Chondrocyte (in vitro differentiated cells): ENCODE measurements around the gene RNF168. TPM values are rescaled to one million over a fixed set of nuclear protein-coding genes. Genes with fewer than 3 reads are reported as not detected.
"Not testable (repeated sequence)": the region's sequence is repeated elsewhere in the genome, so short reads cannot be mapped to it uniquely, and the experiment has no call there.

Experiments used
- DNase-seq: peaks from one replicate; pipeline ENCODE4 v3.0.0; 2021; ENCODE audit warnings: mixed read lengths, low spot score
- H3K27ac Mint-ChIP-seq: one replicate; pipeline ENCODE4 v1.8.0; 2021; ENCODE audit warnings: mild to moderate bottlenecking, moderate library complexity, mixed read lengths; ENCODE audit not compliant: unreplicated experiment
- H3K27me3 Mint-ChIP-seq: 2 replicates; pipeline ENCODE4 v1.8.0; 2021; ENCODE audit warnings: low read depth, mixed read lengths
- H3K36me3 Mint-ChIP-seq: 2 replicates; pipeline ENCODE4 v1.8.0; 2021; ENCODE audit warnings: low read depth, mixed read lengths
- H3K4me1 Mint-ChIP-seq: 2 replicates; pipeline ENCODE4 v1.8.0; 2021; ENCODE audit warnings: low read depth, mild to moderate bottlenecking, mixed read lengths
- H3K4me3 Mint-ChIP-seq: one replicate; pipeline ENCODE4 v1.8.0; 2021; ENCODE audit warnings: mild to moderate bottlenecking, moderate library complexity, mixed read lengths; ENCODE audit not compliant: unreplicated experiment
- H3K9me3 Mint-ChIP-seq: 2 replicates; pipeline ENCODE4 v1.8.0; 2021; ENCODE audit warnings: low read depth, mixed read lengths
- total RNA-seq: library from RNA; stranded (reverse); gene quantifications from 3 replicates; pipeline ENCODE4 v1.2.1, GENCODE V29; 2021
- TF ChIP-seq, protein P1 (sequence below): fragments of 200-600 bp; sonication (generic); IDR thresholded peaks from 2 replicates; pipeline ENCODE4 v1.5.0; 2021; ENCODE audit warnings: antibody characterized with exemption, mild to moderate bottlenecking, moderate library complexity

Gene RNF168
- total RNA-seq, 1 donor from 2014 or later: 19.5 TPM

DNA sequence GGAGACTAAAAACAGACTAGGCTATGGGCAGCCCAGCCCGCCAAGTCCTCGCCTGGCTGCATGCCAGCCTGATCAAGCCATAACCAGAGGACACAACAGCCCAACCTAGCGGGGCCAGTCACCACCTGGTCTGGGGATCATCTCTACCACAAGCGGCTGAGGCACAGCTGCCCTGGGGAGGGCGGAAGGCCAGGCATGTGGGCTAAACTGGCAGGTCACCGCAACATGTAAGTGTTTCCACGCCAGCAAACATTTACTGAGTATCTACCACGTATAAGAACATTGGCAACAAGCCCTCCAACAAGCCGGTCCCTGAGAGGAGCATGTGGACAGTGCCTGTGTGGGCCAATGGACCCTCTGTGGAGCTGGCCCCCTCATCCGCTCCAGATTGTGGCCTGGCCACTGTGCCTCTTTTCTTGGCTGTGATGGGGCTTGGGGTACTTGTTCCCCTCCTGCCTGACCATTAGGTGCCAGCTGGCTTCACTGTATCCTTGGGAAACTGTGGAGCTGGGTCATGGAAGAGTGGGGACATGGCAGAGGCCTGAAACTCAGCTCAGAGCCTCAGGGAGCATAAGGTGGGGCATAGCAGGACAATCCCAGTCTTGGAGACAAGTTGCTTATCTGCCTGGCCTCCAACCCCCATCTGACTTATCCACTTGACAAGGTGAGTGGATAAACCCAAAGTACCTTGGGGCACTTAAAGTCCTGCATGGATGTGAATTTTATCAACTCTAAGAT is 80.4 kb downstream of the RNF168 start:
- H3K27me3 Mint-ChIP-seq: no peaks in the 10 kb centered on the region
- H3K9me3 Mint-ChIP-seq: no peaks in the 10 kb centered on the region
- no peak for DNase-seq
- no peaks in the 10 kb centered on the region for H3K36me3 Mint-ChIP-seq
- TF ChIP-seq, protein P1, sequence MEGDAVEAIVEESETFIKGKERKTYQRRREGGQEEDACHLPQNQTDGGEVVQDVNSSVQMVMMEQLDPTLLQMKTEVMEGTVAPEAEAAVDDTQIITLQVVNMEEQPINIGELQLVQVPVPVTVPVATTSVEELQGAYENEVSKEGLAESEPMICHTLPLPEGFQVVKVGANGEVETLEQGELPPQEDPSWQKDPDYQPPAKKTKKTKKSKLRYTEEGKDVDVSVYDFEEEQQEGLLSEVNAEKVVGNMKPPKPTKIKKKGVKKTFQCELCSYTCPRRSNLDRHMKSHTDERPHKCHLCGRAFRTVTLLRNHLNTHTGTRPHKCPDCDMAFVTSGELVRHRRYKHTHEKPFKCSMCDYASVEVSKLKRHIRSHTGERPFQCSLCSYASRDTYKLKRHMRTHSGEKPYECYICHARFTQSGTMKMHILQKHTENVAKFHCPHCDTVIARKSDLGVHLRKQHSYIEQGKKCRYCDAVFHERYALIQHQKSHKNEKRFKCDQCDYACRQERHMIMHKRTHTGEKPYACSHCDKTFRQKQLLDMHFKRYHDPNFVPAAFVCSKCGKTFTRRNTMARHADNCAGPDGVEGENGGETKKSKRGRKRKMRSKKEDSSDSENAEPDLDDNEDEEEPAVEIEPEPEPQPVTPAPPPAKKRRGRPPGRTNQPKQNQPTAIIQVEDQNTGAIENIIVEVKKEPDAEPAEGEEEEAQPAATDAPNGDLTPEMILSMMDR: no peak
- peaks cover 25% of the 10 kb centered on the region for H3K4me1 Mint-ChIP-seq
- H3K27ac Mint-ChIP-seq: no peak overlapping the region
- H3K4me3 Mint-ChIP-seq: no peak overlapping the region

DNA sequence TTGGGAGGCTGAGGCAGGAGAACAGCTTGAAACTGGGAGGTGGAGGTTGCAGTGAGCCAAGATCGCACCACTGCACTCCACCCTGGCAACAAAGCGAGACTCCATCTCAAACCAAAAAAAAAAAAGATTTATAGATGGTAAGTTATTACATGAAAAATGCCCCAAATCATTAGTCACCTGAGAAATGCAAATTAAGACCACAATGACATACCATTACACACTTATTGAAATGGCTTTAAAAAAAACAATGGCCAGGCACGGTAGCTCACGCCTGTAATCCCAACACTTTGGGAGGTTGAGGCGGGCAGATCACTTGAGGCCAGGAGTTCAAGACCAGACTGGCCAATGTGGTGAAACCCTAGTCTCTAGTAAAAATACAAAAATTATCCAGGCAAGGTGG is 81.9 kb downstream of the RNF168 start:
- not testable (repeated sequence) for H3K27me3 Mint-ChIP-seq, H3K4me3 Mint-ChIP-seq, H3K9me3 Mint-ChIP-seq, H3K36me3 Mint-ChIP-seq, H3K27ac Mint-ChIP-seq, DNase-seq
- H3K4me1 Mint-ChIP-seq: peaks cover 30% of the 10 kb centered on the region

DNA sequence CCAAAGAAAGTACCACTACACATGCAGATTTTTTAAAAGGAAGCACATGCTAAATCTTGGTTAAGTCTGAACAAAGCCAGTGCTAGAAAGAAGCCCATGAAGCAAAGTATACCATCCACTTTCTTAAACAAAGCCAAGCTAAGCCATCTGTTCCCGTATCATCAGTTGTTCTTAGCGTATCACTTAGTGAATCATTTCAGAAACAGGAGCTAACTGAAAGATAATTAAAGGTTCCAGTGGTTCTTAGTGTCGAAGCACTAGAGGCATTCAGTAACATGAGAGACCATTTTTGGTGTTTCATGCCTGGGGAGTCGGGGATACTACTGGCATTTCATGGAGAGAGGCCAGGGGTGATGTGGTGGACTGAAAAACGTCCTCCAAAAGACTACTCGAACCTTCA is 84.2 kb downstream of the RNF168 start:
- no peaks in the 10 kb centered on the region for H3K9me3 Mint-ChIP-seq
- no peak overlapping the region for H3K4me3 Mint-ChIP-seq
- TF ChIP-seq, protein P1: no peak
- no peak for DNase-seq
- H3K36me3 Mint-ChIP-seq: no peaks in the 10 kb centered on the region
- H3K27me3 Mint-ChIP-seq: no peaks in the 10 kb centered on the region
- peaks cover 35% of the 10 kb centered on the region for H3K4me1 Mint-ChIP-seq
- no peak overlapping the region for H3K27ac Mint-ChIP-seq

Other genes starting within 250 kb of the RNF168 start
- 74.4 to 84.1 TPM (median 75.7 TPM) in 3 replicates for gene PCYT1A, start 216.0 kb downstream of the RNF168 start, total RNA-seq
- gene DYNLT2B, start 185.5 kb downstream of the RNF168 start, total RNA-seq: 10.6 to 19.5 TPM (median 12.1 TPM) in 3 replicates
- gene TM4SF19, start 165.4 kb downstream of the RNF168 start, total RNA-seq: 0.47 to 0.62 TPM in 2 of 3 replicates, not detected in the other
- gene UBXN7, start 71.3 kb downstream of the RNF168 start, total RNA-seq: 57.6 to 69.4 TPM (median 62.5 TPM) in 3 replicates
- not detected in 3 replicates for gene SMCO1, start 11.6 kb upstream of the RNF168 start, total RNA-seq
- 12.2 to 13.8 TPM (median 12.8 TPM) in 3 replicates for gene WDR53, start 64.8 kb upstream of the RNF168 start, total RNA-seq
- 9.8 to 10.0 TPM (median 9.9 TPM) in 3 replicates for gene FBXO45, start 64.9 kb upstream of the RNF168 start, total RNA-seq
- 0.38 to 0.50 TPM in 2 of 3 replicates, not detected in the other for gene NRROS, start 135.9 kb upstream of the RNF168 start, total RNA-seq
- 2.1 to 2.8 TPM (median 2.5 TPM) in 3 replicates for gene CEP19, start 208.5 kb upstream of the RNF168 start, total RNA-seq
- gene PIGX, start 208.6 kb upstream of the RNF168 start, total RNA-seq: 27.2 to 31.2 TPM (median 30.8 TPM) in 3 replicates
- gene PAK2, start 236.1 kb upstream of the RNF168 start, total RNA-seq: 61.3 to 90.3 TPM (median 79.9 TPM) in 3 replicates